Measurements from ENCODE around the gene FAM222B. TPM values are rescaled to one million over a fixed set of nuclear protein-coding genes. Genes with fewer than 3 reads are reported as not detected.
A peak's percentile ranks its signal among the peaks of the same experiment; 100 is the strongest.
"Not testable (repeated sequence)": the region's sequence is repeated elsewhere in the genome, so short reads cannot be mapped to it uniquely, and the experiment has no call there.

Gene FAM222B, protein sequence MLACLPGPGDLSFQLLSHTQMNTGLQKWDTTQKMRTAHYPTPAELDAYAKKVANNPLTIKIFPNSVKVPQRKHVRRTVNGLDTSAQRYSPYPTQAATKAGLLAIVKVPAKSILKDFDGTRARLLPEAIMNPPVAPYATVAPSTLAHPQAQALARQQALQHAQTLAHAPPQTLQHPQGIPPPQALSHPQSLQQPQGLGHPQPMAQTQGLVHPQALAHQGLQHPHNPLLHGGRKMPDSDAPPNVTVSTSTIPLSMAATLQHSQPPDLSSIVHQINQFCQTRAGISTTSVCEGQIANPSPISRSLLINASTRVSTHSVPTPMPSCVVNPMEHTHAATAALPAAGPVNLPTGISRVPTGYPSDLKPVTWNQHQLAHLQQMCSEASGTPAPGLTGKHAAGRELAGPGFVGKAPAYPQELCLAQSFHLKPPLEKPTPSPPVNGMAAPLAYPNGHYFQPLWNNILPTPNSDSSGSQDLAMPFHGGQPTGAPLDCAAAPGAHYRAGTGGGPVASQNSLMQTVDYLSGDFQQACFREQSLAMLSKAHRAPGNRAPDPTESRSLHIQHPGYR
- 10 to 100 TPM; 15.7 to 18.8 TPM for total RNA-seq
- long read RNA-seq, partial matches to known transcripts, result 0 of 4 reads
- long read RNA-seq, other reads (novel, unspliced or antisense), result 4 of 4 reads

DNA sequence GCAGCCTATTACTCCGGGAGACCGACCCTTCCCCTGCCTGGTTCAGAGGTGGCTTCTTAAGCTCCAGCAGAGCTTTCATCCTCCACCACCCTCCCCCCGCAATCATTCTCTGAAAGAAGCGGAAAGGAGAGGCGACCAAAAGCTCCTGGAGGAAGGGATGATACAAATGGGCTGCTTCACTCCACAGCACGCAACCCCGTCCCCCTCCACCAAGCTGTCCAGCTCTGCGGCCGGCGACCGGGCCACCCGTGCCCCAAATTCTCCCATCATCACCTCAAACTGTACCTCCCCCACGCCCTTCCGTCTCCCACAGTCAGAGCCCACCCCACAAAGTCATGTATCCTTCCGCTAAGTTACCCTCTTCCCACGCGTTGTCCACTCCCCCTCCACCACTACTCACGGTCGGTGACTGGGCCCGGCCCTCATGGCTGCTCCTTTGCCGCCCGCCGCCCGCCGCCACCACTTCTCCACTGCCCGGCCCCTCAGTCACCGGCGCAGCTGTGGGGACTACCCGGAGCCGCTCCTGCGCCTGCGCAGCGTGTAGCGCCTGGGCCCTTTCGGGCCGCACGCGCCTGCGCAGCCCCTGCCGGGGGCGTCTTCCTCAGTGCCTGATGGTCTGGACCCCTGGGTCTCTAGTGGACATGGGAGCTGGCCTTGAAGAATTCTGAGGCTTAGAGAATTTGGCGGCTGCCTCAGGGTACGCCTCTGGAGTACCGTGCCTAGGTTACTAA, at the start of gene FAM222B:
Gene FAM222B, minus strand, starts transcription at position 509 of the 731 bp plus-strand sequence. CDS start 76,123 bp downstream, outside the sequence.
- peak; percentile 90 for DNase-seq
- intact Hi-C loops (cut with DNase I), result no loop called here
- ATAC-seq, result peak; percentile 100

DNA sequence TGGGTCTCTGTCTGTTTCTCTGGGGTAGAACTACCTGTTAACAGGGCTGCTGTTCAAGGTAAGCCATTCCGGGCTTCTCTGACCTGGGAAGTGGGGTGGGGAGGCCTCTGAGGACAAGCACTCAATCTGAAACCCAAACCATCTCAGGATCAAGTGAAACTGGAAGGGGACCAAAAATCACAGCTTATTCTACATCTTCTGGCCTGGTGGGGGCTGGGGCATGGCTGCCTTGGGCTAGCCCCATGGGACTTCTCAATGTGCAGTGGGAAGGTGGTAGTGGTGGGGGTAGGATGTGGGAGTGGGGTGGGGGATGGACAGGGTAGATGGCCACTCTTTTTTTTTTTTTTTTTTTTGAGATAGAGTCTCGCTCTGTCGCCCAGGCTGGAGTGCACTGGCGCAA, 49.4 kb upstream of the FAM222B start:
- intact Hi-C loops (cut with DNase I), result no loop called here
- no peak for ATAC-seq
- DNase-seq, result no peak

DNA sequence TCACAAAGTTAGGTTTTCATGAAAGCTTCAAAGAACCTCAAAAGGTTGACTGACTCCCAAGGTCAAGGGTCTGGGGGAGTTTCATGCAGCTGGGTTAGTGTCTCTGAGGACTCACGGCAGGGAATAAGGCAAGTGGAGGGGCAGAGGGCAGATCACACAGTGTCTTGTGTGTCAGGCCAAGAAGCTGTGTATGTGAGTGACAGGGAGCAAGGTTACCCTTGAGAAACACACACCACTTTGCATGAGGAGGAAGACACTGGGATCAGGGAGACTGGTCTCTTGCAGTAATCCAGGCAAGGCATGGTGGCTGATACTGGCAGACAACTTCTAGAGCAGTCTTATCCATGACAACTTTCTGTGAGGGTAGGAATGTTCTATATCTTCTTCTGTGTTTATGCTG, 48.6 kb upstream of the FAM222B start:
- no peak for DNase-seq
- intact Hi-C loops (cut with DNase I), result no loop called here
- no peak for ATAC-seq

DNA sequence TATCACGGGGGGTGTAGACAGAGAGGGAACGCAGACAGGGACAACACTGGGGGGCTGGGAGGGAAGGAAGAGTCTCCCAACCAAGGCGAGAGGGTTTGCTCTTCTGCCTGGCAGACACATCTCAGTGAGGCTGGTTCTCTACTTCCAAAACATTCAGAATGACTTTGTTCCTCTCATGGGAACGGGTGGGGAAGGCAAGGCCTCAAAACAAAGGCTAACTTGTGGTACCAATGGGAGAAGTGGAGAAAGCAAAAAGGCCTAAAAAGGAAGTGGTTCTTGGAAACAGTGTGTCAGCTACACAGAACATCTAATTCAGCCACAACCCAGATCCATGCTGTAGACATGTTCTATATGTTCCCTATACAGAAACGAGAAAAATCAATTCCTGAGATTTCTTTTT, 47.4 kb upstream of the FAM222B start:
- no peak for DNase-seq
- ATAC-seq, result no peak
- intact Hi-C loops (cut with DNase I), result no loop called here

DNA sequence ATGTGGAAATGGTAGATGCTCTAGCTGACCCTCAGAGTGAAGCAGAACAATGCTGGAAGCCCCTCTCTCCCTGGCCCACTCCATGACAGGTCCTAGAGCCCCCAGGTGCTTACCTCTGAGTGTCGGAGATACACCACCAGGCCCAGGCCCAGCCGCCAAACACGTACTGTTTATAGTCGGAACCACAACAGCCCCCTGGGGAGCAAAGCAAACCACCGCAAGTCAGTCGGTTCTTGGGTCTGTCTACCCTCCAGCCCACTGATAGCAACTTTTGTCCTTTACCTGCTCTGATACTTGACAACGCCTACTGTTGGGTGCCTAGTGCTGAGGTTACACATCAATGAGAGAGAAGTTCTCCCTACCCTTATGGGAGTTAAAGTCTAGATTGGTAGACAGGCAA, 46.2 kb upstream of the FAM222B start:
- DNase-seq (no peak), ATAC-seq (no peak)
- intact Hi-C loops (cut with DNase I), result no loop called here

DNA sequence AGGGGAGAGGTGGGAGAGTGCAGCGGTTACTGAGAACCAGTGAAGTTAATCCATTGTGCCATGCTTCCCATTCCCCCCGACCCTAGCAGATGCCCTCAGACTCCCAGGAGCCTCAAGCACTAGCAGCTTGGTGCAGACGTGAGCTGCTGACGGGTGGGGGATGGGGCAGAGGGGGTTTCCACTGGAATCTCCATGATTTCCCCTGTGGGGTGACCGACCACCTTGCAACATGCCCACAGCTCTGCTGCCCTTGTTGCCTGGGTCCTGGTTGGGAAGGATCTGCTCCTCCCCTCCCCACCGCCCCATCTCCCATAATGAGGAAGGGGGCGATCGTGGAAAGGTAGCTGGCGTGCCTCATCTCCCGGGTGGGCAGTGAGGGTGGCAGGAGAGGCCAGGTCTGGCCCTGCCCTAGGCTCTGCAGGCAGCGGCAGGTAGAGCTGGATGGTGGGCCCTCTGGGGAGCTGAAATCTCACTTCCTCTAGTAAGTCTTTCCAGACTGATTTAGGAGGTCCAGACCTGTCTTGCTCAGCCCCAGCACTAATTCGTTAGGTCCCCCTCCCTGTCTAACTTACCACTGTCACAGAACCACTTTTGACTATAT, 45.4 kb upstream of the FAM222B start:
- no peak for DNase-seq
- ATAC-seq, result no peak
- intact Hi-C loops (cut with DNase I), result no loop called here

DNA sequence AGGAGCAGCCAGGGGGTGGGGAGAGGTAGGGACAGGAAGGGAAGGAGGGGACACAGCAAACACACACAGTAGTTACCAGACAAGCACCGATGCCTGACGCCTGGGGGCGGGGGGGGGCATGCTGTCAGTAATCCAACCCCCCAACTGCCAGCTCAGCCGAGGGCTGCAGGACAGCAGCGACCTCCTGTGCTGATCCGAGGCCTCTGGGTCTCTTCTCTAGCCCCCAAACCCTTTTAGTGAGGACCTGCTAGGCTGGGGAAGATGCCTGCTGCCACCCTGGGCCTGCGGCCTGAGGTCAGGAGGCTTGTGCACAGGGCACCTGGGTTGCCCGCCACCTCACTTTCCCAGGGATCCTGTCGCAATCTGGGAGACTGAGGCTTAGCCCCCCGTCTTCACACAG, 43.4 kb upstream of the FAM222B start:
- intact Hi-C loops (cut with DNase I), result no loop called here
- DNase-seq (no peak), ATAC-seq (no peak)

DNA sequence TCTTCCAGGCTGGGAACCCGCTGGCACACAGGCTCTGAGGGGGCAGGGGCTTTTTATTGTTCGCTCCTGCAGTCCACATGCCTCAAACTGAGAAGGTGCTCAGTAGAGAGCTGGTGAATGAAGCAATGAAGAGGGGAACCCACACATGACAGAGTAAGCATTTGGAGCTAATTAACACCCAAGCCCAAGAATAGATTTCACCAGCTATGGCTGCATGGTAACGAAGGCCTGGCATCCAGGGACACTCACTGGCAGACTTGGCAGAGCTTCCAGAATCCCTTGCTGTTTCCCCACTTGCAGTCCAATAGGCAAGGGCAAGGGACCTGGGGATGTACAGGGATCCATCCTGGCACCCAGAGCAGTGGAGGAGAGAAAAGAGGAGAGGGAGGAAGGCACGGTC, 42.8 kb upstream of the FAM222B start:
- ATAC-seq (peak in 1 of 2 donors; percentile 24), DNase-seq (no peak)
- intact Hi-C loops (cut with DNase I), result no loop called here

DNA sequence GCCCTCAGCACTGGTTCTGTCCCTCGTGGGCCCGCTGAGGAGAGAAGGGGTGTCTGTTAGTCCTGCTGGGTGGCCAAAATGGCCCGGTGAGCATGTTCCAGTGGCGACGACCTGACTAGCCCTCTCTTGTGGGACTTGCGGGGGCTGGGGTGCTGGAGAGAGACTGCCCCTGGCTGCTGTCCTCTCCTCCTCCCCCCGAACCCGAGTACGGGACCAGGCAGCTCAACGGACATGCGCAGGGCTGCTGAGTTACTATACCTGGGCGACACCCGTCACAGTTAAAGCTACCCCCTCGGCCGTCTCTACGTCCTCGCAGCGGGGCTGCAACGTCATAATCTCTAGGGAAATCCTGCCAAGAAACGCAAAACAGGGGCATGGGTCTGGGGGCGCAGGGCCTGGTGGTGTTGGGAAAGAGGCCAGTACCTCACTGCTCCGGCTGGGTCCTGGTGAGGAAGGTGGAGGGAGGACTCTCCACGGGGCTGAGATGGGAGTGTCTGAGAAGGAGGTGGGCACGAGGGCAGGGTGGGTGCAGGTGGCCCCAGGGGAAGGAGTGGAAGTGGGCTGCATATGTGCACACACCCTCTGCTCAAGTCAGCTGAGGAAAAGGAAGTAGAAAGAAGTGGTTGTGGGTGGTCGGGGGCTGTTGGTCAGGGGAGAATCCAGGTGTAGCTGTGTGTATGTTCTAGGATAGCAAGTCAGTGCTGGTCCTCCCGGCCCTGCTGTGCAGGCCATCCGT, 41.5 kb upstream of the FAM222B start:
- no peak for ATAC-seq
- DNase-seq, result no peak
- intact Hi-C loops (cut with DNase I), result no loop called here

DNA sequence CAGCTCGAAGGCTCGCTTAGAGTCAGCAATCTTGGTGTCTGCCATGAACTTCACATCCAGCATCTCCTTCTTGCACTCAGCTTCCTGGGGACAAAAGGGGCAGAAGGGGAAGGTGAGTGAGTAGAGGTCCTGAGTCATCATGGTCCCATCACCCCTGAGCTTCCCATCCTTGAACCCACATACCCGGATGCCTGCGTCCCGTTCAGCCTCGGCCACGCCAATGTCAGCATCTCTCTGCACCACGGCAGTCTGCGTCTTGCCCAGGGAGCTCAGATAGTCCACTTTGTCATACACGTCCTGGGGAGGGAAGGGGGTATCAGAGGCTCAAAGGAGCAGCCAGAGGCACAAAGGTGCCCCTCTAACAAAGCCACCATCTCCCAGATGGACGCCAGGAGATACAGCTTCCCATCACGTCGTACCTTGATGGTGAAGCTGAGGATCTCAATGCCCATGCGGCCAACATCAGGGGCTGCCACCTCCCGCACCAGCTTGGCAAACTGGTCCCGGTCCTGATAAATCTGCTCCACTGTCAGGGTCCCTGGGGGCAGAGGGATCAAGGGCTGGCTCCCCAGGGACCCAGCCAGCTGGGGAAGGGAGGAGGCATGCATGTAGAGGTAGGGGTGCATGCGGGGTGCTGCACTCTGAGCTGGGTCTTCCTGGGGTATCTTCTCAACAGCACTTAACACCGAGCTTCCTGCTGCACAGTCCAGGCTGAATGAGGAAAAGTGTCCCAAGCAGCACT, 39.7 kb upstream of the FAM222B start:
- DNase-seq (no peak), ATAC-seq (no peak)
- intact Hi-C loops (cut with DNase I), result no loop called here

DNA sequence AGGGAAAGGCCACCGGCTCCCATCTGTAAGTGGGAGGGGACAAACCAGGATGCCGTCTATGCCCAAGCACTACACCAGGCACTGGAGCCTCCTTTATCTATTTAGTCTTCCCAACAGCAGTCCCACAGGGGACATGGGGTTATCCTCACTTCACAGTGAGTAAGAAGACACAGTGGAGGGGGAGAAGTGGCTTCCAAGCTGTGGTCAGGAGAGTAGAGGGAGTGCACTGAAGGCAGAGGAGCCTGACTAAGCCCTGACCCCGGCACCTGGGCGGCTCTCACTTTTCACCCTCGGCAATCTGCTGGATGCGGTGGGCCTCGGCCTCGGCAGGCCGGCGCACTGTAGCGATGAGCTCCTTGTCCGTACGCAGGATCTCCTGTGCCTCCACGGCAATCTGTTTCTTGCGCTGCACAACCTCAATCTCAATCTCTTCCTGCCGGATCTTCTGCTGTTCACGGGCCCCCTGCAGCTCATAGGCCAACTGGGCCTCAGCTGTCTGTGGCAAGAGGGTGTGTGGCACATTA, 39.0 kb upstream of the FAM222B start:
- DNase-seq (no peak), ATAC-seq (no peak)
- intact Hi-C loops (cut with DNase I), result no loop called here

DNA sequence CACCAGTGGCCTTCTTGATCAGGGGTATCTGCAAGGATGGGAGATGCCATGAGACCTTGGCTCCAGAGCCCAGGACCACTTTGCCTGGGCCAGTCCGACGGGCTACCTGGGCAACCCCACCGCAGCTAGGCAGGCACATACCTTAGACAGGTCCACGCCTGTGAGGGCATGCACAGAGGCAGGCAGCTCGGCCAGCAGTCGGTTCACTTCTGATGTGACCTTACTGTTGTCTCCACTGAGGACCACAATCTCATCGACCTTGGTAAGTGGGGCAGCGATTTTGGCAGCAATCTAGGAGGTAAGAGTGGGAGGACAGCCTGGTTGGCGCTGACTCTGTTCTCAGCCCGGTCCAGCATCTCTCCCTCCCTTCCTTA, 38.0 kb upstream of the FAM222B start:
- DNase-seq (no peak), ATAC-seq (no peak)
- intact Hi-C loops (cut with DNase I), result no loop called here

DNA sequence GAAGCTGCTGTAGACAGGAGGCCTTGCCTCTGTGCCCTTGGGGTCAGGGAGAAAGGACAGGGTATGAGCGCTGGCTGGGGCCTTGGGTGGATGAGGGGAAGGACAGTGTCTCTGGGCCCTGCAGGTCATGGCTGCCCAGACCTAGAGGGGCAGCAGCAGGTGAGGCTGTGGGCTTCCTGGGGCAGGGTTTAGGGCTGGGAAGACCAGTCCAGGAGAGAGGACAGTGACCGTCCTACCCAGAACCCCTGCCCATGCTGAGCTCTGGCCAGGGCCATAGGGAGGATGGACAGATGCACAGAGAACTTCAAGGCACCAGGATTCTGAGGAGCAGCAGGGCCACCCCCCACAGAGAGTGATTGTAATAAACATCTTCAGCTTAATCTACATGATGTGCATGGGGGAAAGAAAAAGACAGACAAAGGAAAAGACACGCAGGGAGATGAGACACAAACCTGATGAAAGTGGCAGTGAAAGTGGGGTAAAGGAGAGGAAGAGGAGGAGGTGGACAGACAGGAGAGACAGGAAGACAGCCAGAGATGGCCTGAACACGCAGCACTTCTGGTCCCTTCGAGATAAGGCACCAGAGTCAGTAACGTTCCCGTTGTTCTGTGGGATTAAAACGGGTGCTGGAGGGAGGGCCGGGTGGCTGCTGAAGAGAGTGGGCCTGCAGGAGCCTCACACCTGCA, 37.4 kb upstream of the FAM222B start:
- intact Hi-C loops (cut with DNase I), result no loop called here
- ATAC-seq, result no peak
- no peak for DNase-seq

DNA sequence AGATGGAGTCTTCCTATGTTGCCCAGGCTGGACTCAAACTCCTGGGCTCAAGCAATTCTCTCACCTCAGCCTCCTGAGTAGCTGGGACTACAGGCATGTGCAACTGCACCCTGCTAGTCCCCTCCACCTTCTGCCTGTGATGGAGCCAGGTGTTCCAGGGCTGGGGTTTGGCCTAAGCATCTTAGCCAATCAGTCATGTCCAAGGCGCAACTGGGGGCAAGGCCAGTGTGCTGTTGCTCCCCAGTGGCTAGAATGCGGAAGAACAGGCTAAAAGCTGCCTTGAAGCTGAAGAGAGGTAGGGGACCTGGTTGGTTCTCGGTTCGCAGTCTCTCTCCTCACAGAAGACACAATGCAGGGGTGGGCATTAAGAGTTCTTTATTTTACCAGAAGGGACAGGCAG, 36.4 kb upstream of the FAM222B start:
- intact Hi-C loops (cut with DNase I), result no loop called here
- ATAC-seq (no peak), DNase-seq (no peak)

DNA sequence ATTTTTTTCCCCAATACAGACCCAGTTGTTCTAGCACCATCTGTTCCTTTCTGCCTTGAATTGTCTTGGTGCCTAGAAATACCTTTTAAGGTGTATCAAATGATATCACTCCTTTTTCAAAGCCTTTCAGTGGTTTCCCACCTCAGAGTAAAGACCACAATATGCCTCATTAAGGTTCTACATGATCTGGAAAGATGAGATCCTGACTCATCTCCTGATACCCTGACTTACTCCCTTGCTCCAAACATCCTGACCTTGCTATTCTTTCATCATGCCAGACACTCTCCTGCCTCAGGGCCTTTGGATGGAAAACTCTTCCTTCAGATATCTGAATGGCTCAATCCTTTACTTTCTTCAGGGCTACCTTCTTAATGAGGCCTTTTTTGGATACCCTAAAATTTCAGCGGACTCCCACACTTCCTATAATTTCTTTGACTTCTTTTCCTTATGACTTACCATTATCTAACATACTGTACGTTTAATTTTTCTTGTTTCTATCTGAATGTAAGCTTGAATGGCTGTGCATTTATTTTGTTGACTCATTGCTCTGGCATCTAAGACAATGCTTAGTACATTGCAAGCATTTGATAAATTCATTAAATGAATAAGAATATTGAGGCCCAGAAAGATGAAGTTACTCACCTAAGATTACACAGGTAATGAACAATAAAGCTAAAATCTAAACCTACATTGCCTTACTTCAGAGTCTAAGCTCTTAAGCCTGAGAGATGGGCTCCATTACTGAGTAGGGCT, 35.7 kb upstream of the FAM222B start:
- no peak for ATAC-seq
- DNase-seq, result no peak
- intact Hi-C loops (cut with DNase I), result no loop called here

DNA sequence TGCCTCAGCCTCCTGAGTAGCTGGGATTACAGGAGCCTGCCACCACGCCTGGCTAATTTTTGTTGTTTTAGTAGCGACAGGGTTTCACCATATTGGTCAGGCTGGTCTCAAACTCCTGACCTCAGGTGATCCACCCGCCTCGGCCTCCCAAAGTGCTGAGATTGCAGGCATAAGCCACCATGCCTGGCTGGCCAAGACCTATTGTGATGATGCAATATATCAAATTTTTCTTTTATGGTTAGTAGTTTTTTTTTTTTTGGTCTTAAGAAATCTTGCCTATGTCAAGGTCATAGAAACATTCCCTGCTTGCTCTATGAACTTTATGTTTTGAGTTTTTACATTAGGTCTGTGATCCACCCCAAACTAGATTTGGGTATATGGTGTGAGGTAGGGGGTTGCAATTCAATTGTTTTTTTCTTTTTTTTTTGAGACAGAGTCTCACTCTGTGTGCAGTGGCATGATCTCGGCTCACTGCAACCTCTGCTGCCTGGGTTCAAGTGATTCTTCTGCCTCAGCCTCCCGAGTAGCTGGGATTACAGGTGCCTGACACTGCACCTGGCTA, 34.6 kb upstream of the FAM222B start:
- ATAC-seq, result not testable (repeated sequence)

More for the DNA sequence above, 34.6 kb upstream of the FAM222B start:
- DNase-seq; intact Hi-C loops (cut with DNase I): not testable (repeated sequence)
